HG03565 (cell line): Measurements from ENCODE around the gene ARID4B.

Experiments used
- ATAC-seq: cut with Tn5 transposase; IDR thresholded peaks from one replicate; pipeline ENCODE4 v1.9.1; 2021; ENCODE audit warnings: mild to moderate bottlenecking, moderate library complexity; ENCODE audit not compliant: unreplicated experiment

ARID4B gene

GRCh38 chr1:235129774-235130570 lies 198.0 kb downstream of the ARID4B start:
- ATAC-seq = no peak

GRCh38 chr1:235128456-235129328 lies 199.3 kb downstream of the ARID4B start, which contains the start of gene TOMM20:
TOMM20 (minus strand) TSS chr1:235128837; CDS start chr1:235128715, 122 bp downstream.
- peak; percentile 95 for ATAC-seq

GRCh38 chr1:235127732-235128455 lies 200.1 kb downstream of the ARID4B start:
- ATAC-seq = no peak

GRCh38 chr1:235127203-235127602 lies 200.8 kb downstream of the ARID4B start:
- ATAC-seq = no peak

GRCh38 chr1:235124665-235125064 lies 203.3 kb downstream of the ARID4B start:
- ATAC-seq = no peak

- no peak for ATAC-seq
These were observed 203.9 kb downstream of the ARID4B start for GRCh38 chr1:235124111-235124510.

GRCh38 chr1:235122348-235122747 lies 205.6 kb downstream of the ARID4B start:
- ATAC-seq = no peak
